Measurements from ENCODE around the gene PIK3R6. TPM values are rescaled to one million over a fixed set of nuclear protein-coding genes. Genes with fewer than 3 reads are reported as not detected.
A peak's percentile ranks its signal among the peaks of the same experiment; 100 is the strongest.

The PIK3R6 gene
- polyA plus RNA-seq, 1 of the 3 experiments (the other 2 are of a cell fraction): 0.03 TPM

GRCh38 chr17:8855477-8856204 lies 11.8 kb downstream of the PIK3R6 start:
- Histone ChIP-seq H3K4me1 (ENCODE audit: control insufficient read depth in 1 of 2, insufficient read depth in 2 of 2, low read depth in 1 of 2, low read length in 1 of 2) (peaks cover 0 to 2% of the 10 kb centered on the region in 2 experiments; a peak in 1 of 4 replicates), H3K79me2 (ENCODE audit: insufficient read depth) (no peaks in the 10 kb centered on the region), H3K4me3 (ENCODE audit: low read depth in 2 of 2, low read length in 1 of 2) (no peak overlapping the region), H3K9me3 (no peaks in the 10 kb centered on the region), H3K27ac (ENCODE audit: low read depth in 2 of 2, low read length in 1 of 2) (no peak overlapping the region), H3F3A (replicated peaks; ENCODE audit: insufficient read depth) (no peaks in the 10 kb centered on the region), H3K36me3 (replicated peaks in 1 of 2; ENCODE audit: control insufficient read depth in 1 of 2, insufficient read depth in 2 of 2, low read length in 1 of 2) (no peaks in the 10 kb centered on the region), H3K27me3 (ENCODE audit: insufficient read depth) (peaks cover 11% of the 10 kb centered on the region; the same call in 1 of the 2 replicates), H3K4me2 (peak overlapping the region; percentile 19; the same call in 1 of the 2 replicates), H3K9ac (no peak overlapping the region), H3K9me2 (no peaks in the 10 kb centered on the region), H2AFZ (ENCODE audit: low read depth) (no peak overlapping the region), H4K20me1 (ENCODE audit: insufficient read depth) (no peaks in the 10 kb centered on the region)
- 18% methylated on average over 17 of the region's 17 CpGs for WGBS (ENCODE audit: low lambda C conversion rate)
- ChIA-PET CTCF (no interaction called here), POLR2A (no interaction called here)
- TF ChIP-seq SMC3 (IDR thresholded peaks at IDR 0.05; ENCODE audit: low read depth, low read length): no peak
- no peak for TF ChIP-seq JUND (IDR thresholded peaks at IDR 0.05)
- TF ChIP-seq MEF2A (IDR thresholded peaks at IDR 0.05; ENCODE audit: borderline replicate concordance, low read depth): no peak
- TF ChIP-seq NFIC (IDR thresholded peaks at IDR 0.05; ENCODE audit: borderline replicate concordance): no peak
- TF ChIP-seq YY1 (IDR thresholded peaks at IDR 0.05; ENCODE audit: low read depth): no peak
- no peak for TF ChIP-seq GABPA (IDR thresholded peaks at IDR 0.05; ENCODE audit: low read depth)
- TF ChIP-seq EP300 (IDR thresholded peaks at IDR 0.05; ENCODE audit: borderline replicate concordance in 1 of 2, low read depth in 1 of 2, low read length in 1 of 2): no peak
- no peak for TF ChIP-seq USF1 (IDR thresholded peaks at IDR 0.05; ENCODE audit: borderline replicate concordance, low read depth)
- TF ChIP-seq GATA2 (CRISPR knock-in tag; IDR thresholded peaks at IDR 0.05): no peak
- TF ChIP-seq ELF1 (IDR thresholded peaks at IDR 0.05): no peak
- TF ChIP-seq TAF1 (IDR thresholded peaks at IDR 0.05; ENCODE audit: borderline replicate concordance, low read depth, low read length): no peak
- DNase-seq: no peak

- 42% methylated on average over 5 of the region's 5 CpGs for WGBS (ENCODE audit: low lambda C conversion rate)
- Histone ChIP-seq H4K20me1 (ENCODE audit: insufficient read depth) (no peaks in the 10 kb centered on the region), H3K27ac (ENCODE audit: low read depth in 2 of 2, low read length in 1 of 2) (no peak overlapping the region), H3K4me3 (ENCODE audit: low read depth in 2 of 2, low read length in 1 of 2) (no peak overlapping the region), H2AFZ (ENCODE audit: low read depth) (no peak overlapping the region), H3K9me2 (no peaks in the 10 kb centered on the region), H3K4me2 (no peak overlapping the region), H3K9ac (no peak overlapping the region), H3K27me3 (ENCODE audit: insufficient read depth) (peaks cover 18% of the 10 kb centered on the region; the same call in 1 of the 2 replicates), H3K79me2 (ENCODE audit: insufficient read depth) (no peaks in the 10 kb centered on the region), H3F3A (replicated peaks; ENCODE audit: insufficient read depth) (no peaks in the 10 kb centered on the region), H3K36me3 (replicated peaks in 1 of 2; ENCODE audit: control insufficient read depth in 1 of 2, insufficient read depth in 2 of 2, low read length in 1 of 2) (no peaks in the 10 kb centered on the region), H3K9me3 (no peaks in the 10 kb centered on the region), H3K4me1 (ENCODE audit: control insufficient read depth in 1 of 2, insufficient read depth in 2 of 2, low read depth in 1 of 2, low read length in 1 of 2) (no peaks in the 10 kb centered on the region)
- ChIA-PET CTCF (no interaction called here), POLR2A (no interaction called here)
- TF ChIP-seq TCF12 (IDR thresholded peaks at IDR 0.05) (no peak), SIN3A (IDR thresholded peaks at IDR 0.05; ENCODE audit: borderline replicate concordance, low read depth, low read length) (no peak), USF2 (IDR thresholded peaks at IDR 0.05; ENCODE audit: borderline replicate concordance, low read depth, low read length) (no peak), GATA2 (CRISPR knock-in tag; IDR thresholded peaks at IDR 0.05) (no peak), RCOR1 (IDR thresholded peaks at IDR 0.05; ENCODE audit: low read length) (no peak), REST (IDR thresholded peaks at IDR 0.05; ENCODE audit: low read depth, low read length) (no peak), EZH2phosphoT487 (IDR thresholded peaks at IDR 0.05; ENCODE audit: borderline replicate concordance, low read depth) (no peak), NFIC (IDR thresholded peaks at IDR 0.05; ENCODE audit: borderline replicate concordance) (no peak), ZBTB33 (IDR thresholded peaks at IDR 0.05; ENCODE audit: borderline replicate concordance, low read depth) (no peak)
- DNase-seq: no peak
Measured at GRCh38 chr17:8851600-8851999, 15.9 kb downstream of the PIK3R6 start.
